Stimulated activated CD8-positive, alpha-beta memory T cell treated with anti-CD3 and anti-CD28 coated beads, Interleukin-7, amount 100 ng/mL, for 4 hours (primary cell): Measurements from ENCODE around the gene ARHGEF11.

Experiments
- DNase-seq, 2 donors: peaks; one replicate each; pipeline ENCODE4 v3.0.0-alpha.2; 2020; ENCODE audit warnings: low read depth in 2 of 2

The ARHGEF11 gene

GRCh38 chr1:156999596-157000320 is 45.8 kb downstream of the ARHGEF11 start:
- no peak for DNase-seq

GRCh38 chr1:156998840-156999500 is 46.6 kb downstream of the ARHGEF11 start:
- no peak for DNase-seq

- no peak for DNase-seq
Measured at GRCh38 chr1:156998301-156998700, 47.2 kb downstream of the ARHGEF11 start.

GRCh38 chr1:156995412-156995811 is 50.1 kb downstream of the ARHGEF11 start:
- no peak for DNase-seq

- DNase-seq = no peak
Measured at GRCh38 chr1:156994277-156994676, 51.3 kb downstream of the ARHGEF11 start.

GRCh38 chr1:156993426-156994147 is 52.0 kb downstream of the ARHGEF11 start:
- no peak for DNase-seq

- no peak for DNase-seq
Measured at GRCh38 chr1:156992215-156992614, 53.3 kb downstream of the ARHGEF11 start.

GRCh38 chr1:156987715-156988114 is 57.8 kb downstream of the ARHGEF11 start:
- no peak for DNase-seq

- no peak for DNase-seq
Measured at GRCh38 chr1:156980551-156980950, 65.0 kb downstream of the ARHGEF11 start.

- DNase-seq = no peak
Measured at GRCh38 chr1:156975084-156975483, 70.5 kb downstream of the ARHGEF11 start.

GRCh38 chr1:156973417-156973816 is 72.1 kb downstream of the ARHGEF11 start:
- DNase-seq = no peak

GRCh38 chr1:156970017-156970416 is 75.5 kb downstream of the ARHGEF11 start:
- no peak for DNase-seq

- DNase-seq = no peak
Measured at GRCh38 chr1:156969496-156969895, 76.0 kb downstream of the ARHGEF11 start.

GRCh38 chr1:156964441-156964840 is 81.1 kb downstream of the ARHGEF11 start:
- DNase-seq = no peak

GRCh38 chr1:156963621-156964020 is 81.9 kb downstream of the ARHGEF11 start:
- DNase-seq = peak; percentile 2 to 4

GRCh38 chr1:156961709-156962108 is 83.8 kb downstream of the ARHGEF11 start:
- no peak for DNase-seq

GRCh38 chr1:156959925-156960324 is 85.6 kb downstream of the ARHGEF11 start:
- DNase-seq = no peak

- no peak for DNase-seq
Measured at GRCh38 chr1:156959414-156959813, 86.1 kb downstream of the ARHGEF11 start.

GRCh38 chr1:156958247-156958714 is 87.3 kb downstream of the ARHGEF11 start:
- no peak for DNase-seq

GRCh38 chr1:156957634-156958033 is 87.9 kb downstream of the ARHGEF11 start:
- no peak for DNase-seq

- no peak for DNase-seq
Measured at GRCh38 chr1:156956333-156956732, 89.2 kb downstream of the ARHGEF11 start.

GRCh38 chr1:156953571-156953970 is 92.0 kb downstream of the ARHGEF11 start:
- no peak for DNase-seq

- DNase-seq = no peak
Measured at GRCh38 chr1:156951371-156951770, 94.2 kb downstream of the ARHGEF11 start.
